ENCODE data around the gene ARHGAP10.
A peak's percentile ranks its signal among the peaks of the same experiment; 100 is the strongest.

The ARHGAP10 gene, protein sequence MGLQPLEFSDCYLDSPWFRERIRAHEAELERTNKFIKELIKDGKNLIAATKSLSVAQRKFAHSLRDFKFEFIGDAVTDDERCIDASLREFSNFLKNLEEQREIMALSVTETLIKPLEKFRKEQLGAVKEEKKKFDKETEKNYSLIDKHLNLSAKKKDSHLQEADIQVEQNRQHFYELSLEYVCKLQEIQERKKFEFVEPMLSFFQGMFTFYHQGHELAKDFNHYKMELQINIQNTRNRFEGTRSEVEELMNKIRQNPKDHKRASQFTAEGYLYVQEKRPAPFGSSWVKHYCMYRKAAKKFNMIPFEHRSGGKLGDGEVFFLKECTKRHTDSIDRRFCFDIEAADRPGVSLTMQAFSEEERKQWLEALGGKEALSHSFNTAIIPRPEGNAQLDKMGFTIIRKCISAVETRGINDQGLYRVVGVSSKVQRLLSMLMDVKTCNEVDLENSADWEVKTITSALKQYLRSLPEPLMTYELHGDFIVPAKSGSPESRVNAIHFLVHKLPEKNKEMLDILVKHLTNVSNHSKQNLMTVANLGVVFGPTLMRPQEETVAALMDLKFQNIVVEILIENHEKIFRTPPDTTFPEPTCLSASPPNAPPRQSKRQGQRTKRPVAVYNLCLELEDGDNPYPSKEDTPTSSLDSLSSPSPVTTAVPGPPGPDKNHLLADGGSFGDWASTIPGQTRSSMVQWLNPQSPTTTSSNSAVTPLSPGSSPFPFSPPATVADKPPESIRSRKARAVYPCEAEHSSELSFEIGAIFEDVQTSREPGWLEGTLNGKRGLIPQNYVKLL

DNA sequence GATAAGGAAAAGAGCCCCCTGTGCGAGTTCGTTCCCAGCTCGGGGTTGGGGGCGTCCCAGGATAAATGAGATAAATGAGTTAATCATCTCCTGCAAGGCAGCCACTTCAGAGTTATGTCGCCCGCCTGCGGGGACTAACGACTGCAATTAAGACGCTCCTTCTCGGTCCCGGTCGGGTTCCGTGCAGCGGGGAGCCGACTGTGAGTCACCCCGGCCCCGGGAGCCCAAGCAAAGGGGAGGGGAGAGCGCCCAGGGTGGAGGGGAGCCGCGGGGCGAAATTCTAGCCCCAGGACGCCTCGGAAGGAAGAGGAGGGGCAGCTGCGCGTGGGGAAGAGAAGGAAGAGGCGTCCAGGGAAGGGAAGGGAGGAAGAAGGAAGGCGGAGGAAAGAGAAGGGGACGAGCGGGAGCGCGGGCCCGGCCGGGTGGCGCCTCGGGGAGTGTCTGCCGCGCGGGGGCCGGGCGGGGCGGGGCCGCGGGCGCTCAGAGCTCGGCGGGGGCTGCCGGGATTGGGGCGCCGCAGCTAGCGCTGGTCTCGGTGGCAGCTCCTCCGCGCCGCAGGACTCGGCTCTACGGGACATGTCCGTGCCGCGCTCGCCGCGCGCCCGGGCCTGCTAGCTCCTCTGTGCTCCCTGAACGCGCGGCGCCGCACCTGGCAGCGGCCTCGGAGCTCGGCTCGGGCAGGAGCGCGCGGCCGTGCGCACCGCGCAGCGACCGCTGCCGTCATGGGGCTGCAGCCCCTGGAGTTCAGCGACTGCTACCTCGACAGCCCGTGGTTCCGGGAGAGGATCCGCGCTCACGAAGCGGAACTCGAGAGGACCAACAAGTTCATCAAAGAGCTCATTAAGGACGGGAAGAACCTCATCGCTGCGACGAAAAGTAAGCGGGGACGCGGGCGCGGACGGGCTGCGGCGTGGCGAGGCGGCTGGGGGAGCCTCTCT lies at the start of gene ARHGAP10:
Gene ARHGAP10 (plus strand): TSS at position 509 of the 938 bp plus-strand sequence. CDS start 214 bp downstream, at position 723.
- peak; percentile 87 for DNase-seq

DNA sequence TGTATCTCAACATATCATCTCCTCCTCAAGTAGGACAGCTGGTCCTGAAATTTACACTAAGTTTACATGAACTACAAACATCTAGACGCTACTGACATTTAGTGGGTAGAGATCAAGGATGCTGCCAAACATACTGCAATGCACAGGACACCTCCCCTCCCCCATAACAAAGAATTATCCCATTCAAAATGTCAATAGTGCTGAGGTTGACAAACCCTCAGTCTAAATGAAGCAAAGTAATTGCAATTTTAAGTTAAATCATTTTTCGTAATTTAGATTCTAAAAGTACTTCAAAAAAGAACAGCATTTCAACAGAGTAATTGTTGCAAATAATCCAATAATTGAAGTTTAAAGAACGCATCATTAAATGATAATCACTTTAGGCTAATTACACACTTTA lies 49.1 kb upstream of the ARHGAP10 start:
- peak; percentile 7 for DNase-seq

DNA sequence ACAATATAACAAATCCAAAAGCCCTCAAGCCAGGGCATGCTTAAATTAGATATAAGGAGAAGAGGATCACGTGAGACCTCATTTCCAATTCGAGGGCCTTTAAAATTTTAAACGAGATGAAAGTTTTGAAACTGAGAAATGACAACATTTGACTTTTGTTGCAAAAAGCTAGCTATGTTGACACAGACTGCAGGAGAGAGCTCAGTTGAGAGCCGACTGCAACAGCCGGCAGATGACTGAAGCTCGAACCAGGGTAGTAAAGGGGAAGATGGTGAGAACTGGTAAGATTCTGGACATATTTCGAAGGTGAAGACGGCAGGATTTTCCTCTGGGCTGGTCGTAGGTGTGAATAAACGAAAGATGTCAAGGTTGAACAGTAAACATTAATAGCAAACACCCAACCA lies 48.7 kb upstream of the ARHGAP10 start:
- peak; percentile 23 for DNase-seq

DNA sequence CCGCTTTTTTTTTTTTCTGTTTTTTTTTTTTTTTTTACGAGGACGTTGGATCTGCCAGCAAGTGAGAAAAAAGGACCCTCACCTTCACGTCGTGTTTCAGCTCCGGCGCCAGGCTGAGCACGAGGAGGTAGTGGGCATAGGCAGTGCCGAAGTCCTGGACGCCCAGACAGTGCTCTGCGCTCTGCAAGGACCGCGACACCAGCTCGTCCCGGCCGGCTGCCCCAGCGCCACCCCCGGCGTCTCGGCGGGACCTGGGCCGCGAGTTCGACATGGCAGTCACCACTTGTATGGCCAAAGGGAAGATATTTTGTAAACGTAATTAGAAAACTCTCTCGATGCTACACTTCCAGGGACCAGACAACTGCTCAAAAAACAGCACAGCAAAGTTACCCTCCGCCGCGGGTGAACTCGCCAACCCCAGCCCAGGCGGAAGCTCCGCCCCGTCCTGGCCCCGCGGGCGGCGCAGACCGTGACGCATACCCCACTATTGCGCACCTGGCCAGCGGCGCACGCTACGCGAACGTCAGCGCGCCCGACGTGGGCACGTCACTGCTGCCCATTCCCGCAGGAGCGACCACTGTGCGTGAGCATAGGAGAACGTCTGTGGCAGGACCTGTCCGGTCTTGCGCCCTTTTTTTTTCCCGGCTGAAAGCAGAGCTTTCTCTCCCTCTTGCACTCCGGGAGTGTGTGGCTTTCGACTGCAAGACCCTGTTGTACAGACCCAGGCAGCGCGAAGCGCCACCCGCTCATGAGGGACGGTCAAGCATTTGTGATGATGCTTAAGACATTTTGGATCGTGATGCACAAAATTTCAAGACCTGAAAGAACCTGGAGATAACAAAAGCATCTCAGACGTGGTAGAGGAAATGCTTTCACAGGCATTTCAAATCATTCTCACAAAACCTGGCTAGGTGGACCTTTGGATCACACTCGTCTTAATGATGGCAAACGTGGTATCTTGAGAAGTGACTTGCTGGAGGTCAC lies 47.9 kb upstream of the ARHGAP10 start, which contains the start of gene PRMT9:
Gene PRMT9 (minus strand): TSS at position 447 of the 984 bp plus-strand sequence. CDS start 176 bp downstream, at position 271.
- DNase-seq = peak; percentile 89

DNA sequence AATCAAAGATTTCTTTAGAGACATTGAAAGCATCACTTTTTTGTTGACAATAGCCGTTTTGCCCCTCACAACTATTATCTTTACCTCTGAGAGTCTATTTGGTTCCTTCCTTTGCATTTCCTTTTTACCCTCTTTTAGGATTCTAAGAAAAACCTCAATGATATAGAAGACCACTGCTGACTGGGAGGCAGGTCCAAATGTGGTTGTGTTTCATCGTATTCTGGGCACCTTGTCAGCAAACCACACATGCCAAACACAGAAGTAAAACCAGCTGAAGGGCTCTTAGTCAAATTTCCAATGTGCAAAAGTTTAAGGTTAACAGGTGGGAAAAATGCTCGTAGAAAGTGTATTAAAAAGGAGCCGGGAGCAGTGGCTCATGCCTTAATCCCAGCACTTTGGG lies 42.8 kb upstream of the ARHGAP10 start:
- no peak for DNase-seq

DNA sequence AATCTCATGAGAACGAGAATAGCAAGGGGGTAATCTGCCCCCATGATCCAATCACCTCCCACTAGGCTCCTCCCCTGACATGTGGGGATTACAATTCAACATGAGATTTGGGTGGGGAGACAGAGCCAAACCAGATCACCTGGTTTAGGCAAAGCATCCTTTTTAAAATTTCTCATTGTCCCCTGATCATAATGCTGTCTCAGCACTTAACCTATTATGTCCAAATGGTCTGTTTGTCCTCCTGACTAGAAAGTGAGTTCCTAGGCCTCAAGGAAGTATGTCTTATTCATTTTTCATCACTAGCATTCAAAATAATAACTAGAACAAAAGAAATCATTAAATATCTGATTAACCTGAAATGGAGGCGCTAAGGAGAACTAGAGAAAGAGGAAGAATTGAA lies 40.1 kb upstream of the ARHGAP10 start:
- DNase-seq = no peak

DNA sequence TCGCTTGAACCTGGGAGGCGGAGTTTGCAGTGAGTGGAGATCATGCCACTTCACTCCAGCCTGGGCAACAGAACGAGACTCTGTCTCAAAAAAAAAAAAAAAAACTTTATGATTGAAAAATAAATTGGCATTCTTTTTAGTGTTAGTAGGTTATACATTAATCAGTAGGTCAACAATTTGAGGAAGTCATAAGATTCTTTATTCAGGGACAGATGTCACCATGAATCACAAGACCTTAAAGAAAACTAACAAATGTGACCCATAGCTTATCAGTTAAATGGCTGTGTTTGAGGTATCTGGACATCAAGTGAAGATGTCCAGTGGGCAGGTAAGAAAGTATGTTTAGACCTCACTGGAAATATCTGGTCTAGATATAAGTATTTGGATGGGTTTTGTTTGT lies 38.7 kb upstream of the ARHGAP10 start:
- no peak for DNase-seq

DNA sequence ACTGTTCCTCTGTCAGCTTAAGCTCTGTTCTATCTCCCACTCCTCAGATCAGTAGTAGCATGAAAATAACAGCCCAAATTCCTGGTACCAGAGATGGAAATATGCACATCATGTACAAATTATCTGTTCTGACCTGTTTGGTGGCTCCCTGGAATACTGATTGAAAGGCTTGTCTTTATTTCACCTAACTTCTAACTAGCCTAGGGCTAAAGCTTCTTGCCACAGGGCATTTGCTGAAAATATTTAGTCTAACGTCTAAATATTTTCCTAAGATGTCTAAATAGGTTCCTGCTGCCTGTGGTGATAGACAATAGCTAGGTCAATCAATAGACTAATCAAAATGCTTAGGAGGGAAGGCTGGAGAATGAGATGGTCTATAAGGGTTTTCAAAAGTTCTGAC lies 35.0 kb upstream of the ARHGAP10 start:
- no peak for DNase-seq

DNA sequence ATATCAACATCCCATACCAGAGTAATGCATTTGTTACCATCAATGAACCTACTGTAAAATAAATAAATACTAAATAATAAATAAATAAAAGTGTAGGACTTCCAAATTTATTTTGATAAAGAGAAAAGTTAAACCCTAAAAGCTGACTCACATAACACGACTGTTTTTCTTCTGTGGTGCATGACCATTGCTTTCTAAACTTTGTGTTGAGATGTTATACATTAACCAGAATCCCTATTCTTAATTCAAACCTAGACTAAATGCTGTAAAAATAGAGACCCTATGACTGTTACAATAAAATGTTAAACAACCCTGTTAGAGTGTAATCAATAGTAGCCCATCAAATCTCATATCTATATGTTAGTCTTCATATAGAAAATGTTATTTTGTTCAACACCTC lies 27.0 kb upstream of the ARHGAP10 start:
- no peak for DNase-seq

DNA sequence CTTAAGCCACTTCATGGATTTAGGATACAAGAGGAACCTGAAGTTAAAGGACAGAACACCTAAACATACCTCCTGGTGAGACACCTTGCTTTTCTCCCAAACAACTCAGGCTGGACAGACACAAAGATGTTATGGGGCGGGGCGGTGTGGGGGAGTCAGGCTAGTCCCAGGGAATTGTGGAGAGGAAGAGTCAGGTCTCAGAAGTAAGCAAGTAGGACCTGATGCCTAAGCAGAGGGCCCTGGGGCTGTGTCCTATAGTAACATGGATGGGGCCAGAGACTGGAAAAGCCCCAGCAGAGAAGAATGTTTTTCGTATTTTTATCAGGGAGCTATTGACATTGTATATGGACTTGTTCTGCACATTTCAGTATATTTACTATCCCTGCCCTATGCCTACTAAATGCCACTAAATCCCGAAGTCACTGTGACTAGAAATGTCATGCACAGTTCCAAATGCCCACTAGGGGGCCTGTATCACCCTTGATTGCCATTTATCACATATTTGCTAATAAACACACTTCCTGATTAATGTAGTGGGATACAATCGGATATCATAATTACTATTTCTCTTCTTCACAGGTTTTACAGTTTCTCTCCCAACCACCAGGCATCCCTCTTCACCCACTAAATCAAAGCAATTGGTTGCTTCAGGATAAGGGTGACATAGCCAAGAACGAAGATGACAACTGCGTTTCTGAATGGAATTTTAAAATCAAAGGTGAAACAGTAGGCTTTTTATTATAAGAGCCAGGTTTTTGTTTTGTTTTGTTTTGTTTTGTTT lies 23.8 kb upstream of the ARHGAP10 start:
- peak; percentile 41 for DNase-seq

DNA sequence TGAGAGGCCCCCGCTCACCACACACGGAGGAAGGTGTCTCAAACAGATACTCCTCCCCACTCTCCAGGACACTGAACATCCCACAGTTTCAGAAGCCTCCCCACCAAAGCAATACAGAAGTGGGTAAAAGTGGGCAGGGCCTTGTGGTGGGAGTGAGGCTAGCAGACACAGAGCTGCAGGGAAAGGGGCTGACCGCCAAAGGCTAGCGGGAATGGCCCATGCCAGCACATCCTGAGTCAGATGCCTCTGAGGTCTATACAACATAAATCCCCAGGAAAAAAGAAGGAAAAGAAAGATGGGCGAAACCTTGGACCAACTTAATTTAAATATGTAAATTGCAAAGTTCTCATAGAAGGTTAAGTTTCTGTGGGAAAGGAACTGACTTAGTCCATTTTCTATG lies 21.9 kb upstream of the ARHGAP10 start:
- peak; percentile 5 for DNase-seq

DNA sequence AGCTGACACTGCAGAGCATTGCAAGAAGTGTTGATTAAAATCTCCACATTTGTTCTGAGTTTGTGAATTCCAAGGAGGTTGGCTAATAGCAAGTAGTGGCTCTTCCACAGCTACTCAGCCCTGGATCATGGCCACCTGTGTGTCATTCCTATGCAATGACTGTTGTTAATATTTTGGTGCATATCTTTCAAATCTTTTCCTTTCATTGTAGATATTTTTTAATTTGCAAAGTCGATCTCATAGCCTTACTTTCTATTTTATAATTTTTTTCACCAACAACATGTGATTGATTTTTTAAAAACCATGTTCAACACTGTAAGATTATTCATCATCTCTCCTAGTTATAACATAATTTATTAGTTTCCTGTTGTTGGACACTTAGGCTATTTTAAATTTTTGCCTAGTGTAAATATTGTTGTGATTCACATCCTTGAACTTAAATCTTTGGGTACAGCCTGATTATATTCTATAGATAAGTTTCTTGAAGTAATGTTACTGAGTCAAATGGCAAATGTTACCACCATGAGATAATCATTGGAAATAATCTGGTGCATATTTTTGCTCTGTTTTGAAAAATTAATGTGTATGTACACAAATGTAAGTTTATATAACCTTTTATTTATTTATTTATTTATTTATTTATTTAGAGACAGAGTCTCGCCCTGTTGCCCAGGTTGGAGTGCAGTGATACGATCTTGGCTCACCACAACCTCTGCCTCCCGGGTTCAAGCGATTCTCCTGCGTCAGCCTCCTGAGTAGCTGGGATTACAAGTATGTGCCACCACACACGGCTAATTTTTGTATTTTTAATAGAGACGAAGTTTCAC lies 17.1 kb upstream of the ARHGAP10 start:
- DNase-seq = no peak

DNA sequence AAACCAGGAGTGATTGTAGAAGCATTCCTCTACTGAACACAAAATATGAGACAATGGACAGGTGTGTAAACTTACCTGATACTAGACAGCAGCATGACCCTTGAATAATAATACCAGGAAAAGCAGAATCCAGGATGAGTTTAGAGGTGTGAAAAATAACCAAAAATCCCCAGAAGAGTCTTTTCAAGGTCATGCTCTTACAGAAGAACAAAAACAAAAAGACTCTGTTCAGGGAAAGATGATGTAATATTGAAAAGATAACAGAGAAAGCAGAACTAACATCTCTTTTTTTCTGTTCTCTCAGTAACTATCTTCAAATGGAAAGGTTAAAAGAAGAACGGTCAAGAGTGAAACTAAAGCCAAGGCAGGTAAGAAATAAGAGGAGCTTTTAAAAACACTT lies 14.0 kb upstream of the ARHGAP10 start:
- no peak for DNase-seq

DNA sequence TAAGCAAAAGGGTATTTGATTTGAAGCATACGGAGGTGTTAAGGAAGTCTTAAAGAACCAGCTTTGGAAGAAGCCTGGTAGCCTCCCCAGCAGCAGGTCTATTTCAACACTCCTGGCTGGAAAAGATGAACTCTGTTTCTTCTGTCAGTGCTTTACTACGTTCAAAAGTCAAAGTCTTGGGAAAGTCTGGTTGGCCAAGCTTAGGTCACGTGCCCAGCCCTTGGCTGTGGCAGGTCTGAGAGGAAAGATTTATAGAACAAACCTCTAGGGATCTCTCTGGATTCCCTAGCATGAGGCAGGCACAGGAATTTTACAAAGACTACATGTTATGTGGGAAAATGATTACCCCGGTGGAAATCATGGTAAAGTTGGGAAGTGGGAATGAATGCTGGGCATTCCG lies 8.6 kb upstream of the ARHGAP10 start:
- DNase-seq = no peak

DNA sequence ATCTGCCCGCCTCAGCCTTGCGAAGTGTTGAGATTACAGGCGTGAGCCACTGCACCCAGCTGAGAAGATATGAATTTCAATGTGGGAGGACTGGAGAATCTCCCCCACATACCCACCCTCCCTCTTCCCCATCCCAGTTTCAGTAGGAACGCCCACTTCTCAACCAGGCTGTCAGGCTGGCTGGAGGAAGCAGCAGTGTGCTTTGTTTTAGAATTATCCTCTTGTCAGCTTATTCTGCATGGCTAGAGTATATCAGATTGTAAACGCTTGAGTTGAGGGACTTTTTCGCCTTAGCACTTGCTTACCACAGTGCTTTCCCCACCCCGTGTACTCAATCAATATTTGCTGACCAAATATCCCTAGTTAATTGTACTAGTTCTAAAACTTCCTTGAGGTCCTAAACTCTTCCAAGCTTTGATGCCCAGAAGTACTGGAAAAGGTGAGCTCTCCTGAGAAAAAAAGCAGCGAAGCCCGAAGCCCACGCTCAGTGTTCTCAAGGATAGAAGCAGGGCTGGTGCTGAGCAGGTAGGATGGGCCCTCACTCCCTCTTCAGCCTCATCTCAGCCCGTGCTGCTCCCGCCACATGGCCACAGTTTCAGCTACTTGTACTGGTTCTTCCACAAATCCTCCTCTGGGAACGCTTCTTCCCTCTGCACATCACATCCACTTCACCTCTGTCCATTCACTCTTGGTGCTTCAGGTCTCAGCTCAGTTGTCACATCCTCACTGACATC lies 7.3 kb upstream of the ARHGAP10 start:
- DNase-seq = no peak

DNA sequence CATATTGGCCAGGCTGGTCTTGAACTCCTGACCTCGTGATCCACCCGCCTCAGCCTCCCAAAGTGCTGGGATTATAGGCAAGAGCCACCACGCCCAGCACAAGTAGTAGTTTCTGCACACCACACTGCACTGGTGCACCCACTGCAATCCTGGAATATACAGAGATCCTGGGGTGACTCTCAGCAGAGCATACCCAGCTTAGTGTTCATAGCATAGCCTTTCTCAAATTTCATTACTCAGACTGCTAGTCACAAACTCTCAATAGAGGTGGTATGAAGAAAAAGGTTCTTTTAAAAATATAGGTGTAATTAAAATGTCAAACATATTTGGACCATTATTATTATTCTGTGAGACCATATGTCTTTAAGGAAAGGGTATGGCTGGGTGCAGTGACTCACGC lies 6.2 kb upstream of the ARHGAP10 start:
- DNase-seq = peak; percentile 10

DNA sequence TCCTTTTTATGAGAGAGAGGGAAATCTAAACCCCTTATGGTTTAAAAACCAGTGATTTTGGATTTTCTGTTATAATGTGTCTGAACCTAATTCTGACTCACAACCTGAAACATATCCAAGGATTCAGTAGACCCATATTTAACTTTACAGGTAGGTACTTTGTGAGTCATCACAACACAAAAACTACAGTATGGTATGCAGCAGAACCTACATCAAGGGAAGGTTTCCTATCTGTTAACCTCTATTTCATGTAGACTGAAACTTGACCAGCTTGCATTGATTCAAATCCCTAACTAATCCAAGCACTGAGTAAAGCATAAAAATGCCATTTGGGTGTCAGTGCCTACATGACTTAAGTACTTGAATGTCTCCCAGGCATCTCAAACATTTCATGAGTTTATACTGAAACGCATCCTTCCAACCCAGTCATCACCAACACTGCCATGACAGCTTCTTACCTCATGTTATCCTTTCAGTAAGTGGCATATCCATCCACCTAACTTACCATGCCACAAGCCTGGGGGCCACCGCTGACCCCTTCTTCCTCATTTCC lies 4.3 kb upstream of the ARHGAP10 start:
- DNase-seq = no peak

DNA sequence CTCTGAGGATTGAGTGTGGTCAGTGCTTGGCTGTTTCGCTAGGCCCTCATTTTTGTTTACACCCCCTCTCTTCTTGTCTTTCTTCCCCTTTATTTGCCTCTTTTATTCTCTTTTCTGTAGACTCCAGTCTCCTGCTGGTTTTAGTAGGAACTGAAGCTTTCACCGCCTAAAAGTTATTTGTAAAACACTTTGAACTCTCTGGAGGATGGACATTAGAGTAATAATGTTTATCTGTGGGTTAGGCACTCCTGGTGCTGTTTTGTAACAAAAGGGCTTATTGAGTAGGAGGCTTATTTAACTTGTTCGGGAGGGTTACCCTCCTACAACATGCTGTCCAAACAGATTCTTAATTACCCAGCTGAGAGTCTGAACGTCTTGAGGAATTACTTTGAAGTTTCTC lies 1.6 kb upstream of the ARHGAP10 start:
- DNase-seq = peak; percentile 80
